Endothelial cell of umbilical vein (primary cell): Measurements from ENCODE around the gene ZFX. TPM values are rescaled to one million over a fixed set of nuclear protein-coding genes. Genes with fewer than 3 reads are reported as not detected.

ENCODE experiments used
- BruUV-seq: library from RNA; stranded (reverse); fragments of 400-500 nt; replicated peaks from 2 replicates; lab custom pipeline; 2021; lab: Mats Ljungman, UMichigan
- CTCF ChIA-PET: fragments of 300-600, 350-600 bp; sonication (Branson Sonifier 250); formaldehyde crosslinking; loops from one replicate; lab custom pipeline; 2021; ENCODE audit warnings: antibody characterized with exemption, inconsistent platforms; lab: Charles Lee
- POLR2A ChIA-PET: fragments of 300-600, 350-600 bp; sonication (Branson Sonifier 250); formaldehyde crosslinking; loops from one replicate; lab custom pipeline; 2021; ENCODE audit warnings: antibody characterized with exemption, inconsistent platforms; lab: Charles Lee
- DNase-seq: peaks from one replicate; pipeline ENCODE4 v3.0.0-alpha.2; 2011; ENCODE audit warnings: low read depth, low spot score
- FAIRE-seq: peaks from 2 replicates; lab custom pipeline; 2011; peaks lifted over from hg19 to GRCh38; lab: Jason Lieb, UNC
- H2AFZ ChIP-seq: 2 replicates; pipeline ENCODE4 v1.6.0; 2012; ENCODE audit warnings: low read depth, low read length, control low read depth, inconsistent platforms
- H3K27ac ChIP-seq: 2 replicates; pipeline ENCODE4 v1.5.1; 2011; ENCODE audit warnings: low read depth, mild to moderate bottlenecking, control low read depth, low read length, moderate library complexity; ENCODE audit not compliant: insufficient read depth
- H3K27me3 ChIP-seq, 2 experiments: 2 replicates each; pipeline versions ENCODE4 v1.6.0 to v1.6.1; 2011; ENCODE audit warnings: low read length in 2 of 2, mixed read lengths in 1 of 2; ENCODE audit not compliant: control insufficient read depth in 2 of 2, insufficient read depth in 2 of 2
- H3K36me3 ChIP-seq, 2 experiments: 2 replicates in 1 of 2; 3 replicates in 1 of 2; pipeline ENCODE4 v1.5.1; 2011; ENCODE audit warnings: low read length in 2 of 2, mild to moderate bottlenecking in 1 of 2, moderate library complexity in 1 of 2; ENCODE audit not compliant: control insufficient read depth in 2 of 2, insufficient read depth in 2 of 2; ENCODE audit errors: extremely low read depth in 1 of 2
- H3K4me1 ChIP-seq: 3 replicates; pipeline ENCODE4 v1.5.1; 2011; ENCODE audit warnings: mild to moderate bottlenecking, low read length; ENCODE audit not compliant: control insufficient read depth, insufficient read depth; ENCODE audit errors: extremely low read depth
- H3K4me2 ChIP-seq: 2 replicates; pipeline ENCODE4 v1.6.1; 2011; ENCODE audit warnings: low read length, control low read depth, mixed read lengths; ENCODE audit not compliant: insufficient read depth
- H3K4me3 ChIP-seq, 3 experiments: fragments of 200-600 bp in 1 of 3; sonication (generic), shearing (Covaris generic) in 1 of 3; replicated peaks in 1 of 3; 2 replicates each; pipeline ENCODE4 v1.5.1; 2011 to 2016; ENCODE audit warnings: control low read depth in 3 of 3, low read length in 3 of 3, mild to moderate bottlenecking in 2 of 3, inconsistent platforms in 1 of 3, low read depth in 1 of 3, moderate library complexity in 1 of 3; ENCODE audit not compliant: insufficient read depth in 1 of 3
- H3K79me2 ChIP-seq: 2 replicates; pipeline ENCODE4 v1.6.0; 2012; ENCODE audit warnings: low read length, inconsistent platforms; ENCODE audit not compliant: control insufficient read depth, insufficient read depth
- H3K9ac ChIP-seq: replicated peaks from 2 replicates; pipeline ENCODE3; 2011; ENCODE audit warnings: low read length, control low read depth; ENCODE audit not compliant: insufficient read depth; ENCODE audit errors: extremely low read depth
- H3K9me1 ChIP-seq: replicated peaks from 3 replicates; pipeline ENCODE4 v1.6.0; 2011; ENCODE audit warnings: mild to moderate bottlenecking, low read length; ENCODE audit not compliant: control insufficient read depth, insufficient read depth; ENCODE audit errors: extremely low read depth
- H3K9me3 ChIP-seq: replicated peaks from 2 replicates; pipeline ENCODE4 v1.5.1; 2012; ENCODE audit warnings: low read length, inconsistent platforms; ENCODE audit not compliant: control insufficient read depth, insufficient read depth
- H4K20me1 ChIP-seq: replicated peaks from 2 replicates; pipeline ENCODE3; 2011; ENCODE audit warnings: mild to moderate bottlenecking, low read length; ENCODE audit not compliant: control insufficient read depth, insufficient read depth; ENCODE audit errors: extremely low read depth
- CTCF ChIP-seq, 2 donors: IDR thresholded peaks; 1 replicate in 1 of 2; 2 replicates in 1 of 2; pipeline ENCODE4 v1.5.1; 2011; ENCODE audit warnings: low read length in 2 of 2, mild to moderate bottlenecking in 2 of 2, moderate library complexity in 2 of 2, control low read depth in 1 of 2, inconsistent platforms in 1 of 2, low read depth in 1 of 2; ENCODE audit not compliant: insufficient read depth in 1 of 2; ENCODE audit errors: extremely low read depth in 1 of 2
- EZH2 ChIP-seq: IDR thresholded peaks from 2 replicates; pipeline ENCODE4 v1.6.1; 2012; ENCODE audit warnings: borderline replicate concordance, low read depth, mild to moderate bottlenecking, moderate library complexity, low read length, inconsistent platforms; ENCODE audit not compliant: severe bottlenecking
- FOS ChIP-seq: IDR thresholded peaks from 2 replicates; pipeline ENCODE4 v1.6.1; 2011; ENCODE audit warnings: mild to moderate bottlenecking, low read length, moderate library complexity, borderline replicate concordance; ENCODE audit not compliant: insufficient read depth
- GATA2 ChIP-seq: IDR thresholded peaks from 2 replicates; pipeline ENCODE4 v1.7.0; 2011; ENCODE audit warnings: low read depth, mild to moderate bottlenecking, moderate library complexity, mixed read lengths, low read length; ENCODE audit not compliant: insufficient read length, insufficient read depth
- JUN ChIP-seq: IDR thresholded peaks from 2 replicates; pipeline ENCODE4 v1.6.1; 2011; ENCODE audit warnings: borderline replicate concordance, low read depth; ENCODE audit not compliant: insufficient read length, insufficient read depth
- MAX ChIP-seq: IDR thresholded peaks from 2 replicates; pipeline ENCODE4 v1.6.1; 2011; ENCODE audit not compliant: insufficient read depth, insufficient read length
- MYC ChIP-seq: IDR thresholded peaks from one replicate; pipeline ENCODE4 v1.6.1; 2011; ENCODE audit warnings: mild to moderate bottlenecking, low read depth, low read length
- POLR2A ChIP-seq: IDR thresholded peaks from 2 replicates; pipeline ENCODE4 v1.6.1; 2012; ENCODE audit warnings: low read depth, mild to moderate bottlenecking, control low read depth, low read length
- POLR2AphosphoS5 ChIP-seq: IDR thresholded peaks from 2 replicates; pipeline ENCODE4 v1.6.1; 2012; ENCODE audit warnings: low read depth, mild to moderate bottlenecking, control low read depth, low read length, moderate library complexity; ENCODE audit not compliant: insufficient read depth
- dilution Hi-C: fragments of 300-500 bp; cut with MboI; formaldehyde crosslinking; loops from one replicate; pipeline ENCODE4 v1.15.0; 2019; ENCODE audit warnings: low sequenced_read_pairs; ENCODE audit not compliant: extremely low pct_ligation_motif_present
- intact Hi-C: fragments of 100-400 bp; cut with micrococcal nuclease; formaldehyde crosslinking; loops from one replicate; pipeline ENCODE4 v1.10.0; 2022
- polyA plus RNA-seq, 4 experiments: library from polyadenylated mRNA; depleted of rRNA in 3 of 4; stranded (reverse) in 3 of 4; unstranded in 1 of 4; fragments of >200 nt; gene quantifications; 2 replicates each; pipeline versions ENCODE4 v1.2.1 to v1.2.3, GENCODE V29; 2011 to 2012; ENCODE audit warnings: missing spikeins in 1 of 4
- total RNA-seq: library from RNA; stranded (reverse); gene quantifications from 2 replicates; pipeline ENCODE4 v1.2.3, GENCODE V29; 2021

ZFX gene
- total and polyA plus RNA-seq, 2 donors (not counting 3 experiments of a cell fraction or from before 2014, with no cell fraction given): 11.4 to 34.1 TPM

- intact Hi-C loops (no loop called here), dilution Hi-C loops (no loop called here)
- H3K9ac ChIP-seq: no peak overlapping the region
- no peaks in the 10 kb centered on the region for H3K9me3 ChIP-seq
- DNase-seq (no peak), FAIRE-seq (no peak)
- no peak overlapping the region for H3K4me2 ChIP-seq
- TF ChIP-seq MAX (no peak), JUN (no peak), FOS (no peak), POLR2A (no peak), POLR2AphosphoS5 (no peak), CTCF (IDR thresholded peaks at IDR 0.05; ENCODE audit: extremely low read depth in 1 of 2, insufficient read depth in 1 of 2, low read depth in 1 of 2, low read length in 2 of 2) (no peak), GATA2 (no peak), EZH2 (no peak), MYC (no peak)
- peaks cover 2 to 3% of the 10 kb centered on the region in 2 experiments for H3K27me3 ChIP-seq
- BruUV-seq: no TSS peak
- H3K79me2 ChIP-seq: no peaks in the 10 kb centered on the region
- POLR2A ChIA-PET: no interaction called here
- no peaks in the 10 kb centered on the region for H3K36me3 ChIP-seq
- H3K4me3 ChIP-seq: no peak overlapping the region
- CTCF ChIA-PET: no interaction called here
- H2AFZ ChIP-seq: no peak overlapping the region
- H3K4me1 ChIP-seq: no peaks in the 10 kb centered on the region
- H3K27ac ChIP-seq: no peak overlapping the region
- H3K9me1 ChIP-seq: no peaks in the 10 kb centered on the region
- no peaks in the 10 kb centered on the region for H4K20me1 ChIP-seq
These were observed 103.5 kb downstream of the ZFX start for GRCh38 chrX:24253030-24253429.
